ENCODE measurements around the gene TNK2. TPM values are rescaled to one million over a fixed set of nuclear protein-coding genes. Genes with fewer than 3 reads are reported as not detected.

TNK2 gene
- total and polyA plus RNA-seq, 9 donors: 25.6 to 135 (median 103) TPM

Other genes starting within 250 kb of the TNK2 start
- gene MUC20, start 187.6 kb downstream of the TNK2 start, total RNA-seq: 0.66 TPM
- 10 to 100 TPM in 1 of 8 donors, 1 to 10 TPM in 7; 1.5 to 12.0 (median 2.9) TPM for gene MUC20, start 187.6 kb downstream of the TNK2 start, polyA plus RNA-seq (ENCODE audit: insufficient read depth in 1 of 8, insufficient read length in 8 of 8, low replicate concordance in 1 of 8)
- gene MUC4, start 96.6 kb downstream of the TNK2 start, total RNA-seq: 0.18 TPM
- gene MUC4, start 96.6 kb downstream of the TNK2 start, polyA plus RNA-seq (ENCODE audit: insufficient read depth in 1 of 8, insufficient read length in 8 of 8, low replicate concordance in 1 of 8): 1 to 10 TPM in 1 of 8 donors, under 1 TPM in 7; 0.41 to 1.1 (median 0.60) TPM
- gene TFRC, start 173.5 kb upstream of the TNK2 start, total RNA-seq: 46.2 TPM
- gene TFRC, start 173.5 kb upstream of the TNK2 start, polyA plus RNA-seq (ENCODE audit: insufficient read depth in 1 of 8, insufficient read length in 8 of 8, low replicate concordance in 1 of 8): 10 to 100 TPM; 24.7 to 45.8 (median 30.7) TPM